Central memory CD8-positive, alpha-beta T cell (primary cell): ENCODE measurements around the gene SLC39A1.

Experiments used
- ATAC-seq: fragments of 150-1000 bp; cut with Tn5 transposase; replicated peaks from 2 replicates; pipeline ENCODE4 v1.10.0; 2022; ENCODE audit warnings: mild to moderate bottlenecking, moderate FRiP score, moderate number of reproducible peaks; ENCODE audit not compliant: poor library complexity, severe bottlenecking; ENCODE audit errors: extremely low read depth
- DNase-seq, 2 donors: peaks; one replicate each; pipeline ENCODE4 v3.0.0; 2021; ENCODE audit warnings: low spot score in 2 of 2
- H3K27ac Mint-ChIP-seq: one replicate; pipeline ENCODE4 v1.8.0; 2022; ENCODE audit warnings: low read depth, mild to moderate bottlenecking, moderate library complexity, mixed read lengths
- H3K27me3 Mint-ChIP-seq: one replicate; pipeline ENCODE4 v1.8.0; 2022; ENCODE audit warnings: mixed read lengths
- H3K36me3 Mint-ChIP-seq: one replicate; pipeline ENCODE4 v1.8.0; 2022; ENCODE audit warnings: mild to moderate bottlenecking, moderate library complexity, mixed read lengths; ENCODE audit not compliant: insufficient read depth
- H3K4me1 Mint-ChIP-seq: one replicate; pipeline ENCODE4 v1.8.0; 2022; ENCODE audit warnings: mixed read lengths
- H3K4me3 Mint-ChIP-seq: one replicate; pipeline ENCODE4 v1.8.0; 2022; ENCODE audit warnings: mild to moderate bottlenecking, moderate library complexity, mixed read lengths
- H3K9me3 Mint-ChIP-seq: one replicate; pipeline ENCODE4 v1.8.0; 2022; ENCODE audit warnings: mixed read lengths

Gene SLC39A1

GRCh38 chr1:153956997-153957715, 6.2 kb downstream of the SLC39A1 start:
- Mint-ChIP-seq H3K4me1 (peaks cover 56% of the 10 kb centered on the region), H3K4me3 (peak overlapping the region; percentile 94), H3K27me3 (no peaks in the 10 kb centered on the region), H3K9me3 (no peaks in the 10 kb centered on the region), H3K27ac (peak overlapping the region; percentile 78), H3K36me3 (peaks cover 22% of the 10 kb centered on the region)
- DNase-seq (no peak), ATAC-seq (no peak)

- Mint-ChIP-seq H3K4me1 (peaks cover 59% of the 10 kb centered on the region), H3K9me3 (no peaks in the 10 kb centered on the region), H3K4me3 (no peak overlapping the region), H3K27me3 (no peaks in the 10 kb centered on the region), H3K27ac (peak overlapping the region; percentile 83), H3K36me3 (peaks cover 36% of the 10 kb centered on the region)
- DNase-seq (no peak), ATAC-seq (no peak)
Measured at GRCh38 chr1:153954826-153955225, 8.5 kb downstream of the SLC39A1 start.

- Mint-ChIP-seq H3K36me3 (peaks cover 39% of the 10 kb centered on the region), H3K27me3 (no peaks in the 10 kb centered on the region), H3K9me3 (no peaks in the 10 kb centered on the region), H3K4me1 (peaks cover 58% of the 10 kb centered on the region), H3K4me3 (peak overlapping the region; percentile 6), H3K27ac (peak overlapping the region; percentile 83)
- DNase-seq (no peak), ATAC-seq (no peak)
Measured at GRCh38 chr1:153953859-153954365, 9.4 kb downstream of the SLC39A1 start.

- Mint-ChIP-seq H3K4me1 (peaks cover 46% of the 10 kb centered on the region), H3K27me3 (no peaks in the 10 kb centered on the region), H3K36me3 (peaks cover 50% of the 10 kb centered on the region), H3K4me3 (no peak overlapping the region), H3K9me3 (no peaks in the 10 kb centered on the region), H3K27ac (peak overlapping the region; percentile 56)
- DNase-seq, result no peak
- ATAC-seq, result no peak
Measured at GRCh38 chr1:153951801-153952200, 11.5 kb downstream of the SLC39A1 start.

DNA sequence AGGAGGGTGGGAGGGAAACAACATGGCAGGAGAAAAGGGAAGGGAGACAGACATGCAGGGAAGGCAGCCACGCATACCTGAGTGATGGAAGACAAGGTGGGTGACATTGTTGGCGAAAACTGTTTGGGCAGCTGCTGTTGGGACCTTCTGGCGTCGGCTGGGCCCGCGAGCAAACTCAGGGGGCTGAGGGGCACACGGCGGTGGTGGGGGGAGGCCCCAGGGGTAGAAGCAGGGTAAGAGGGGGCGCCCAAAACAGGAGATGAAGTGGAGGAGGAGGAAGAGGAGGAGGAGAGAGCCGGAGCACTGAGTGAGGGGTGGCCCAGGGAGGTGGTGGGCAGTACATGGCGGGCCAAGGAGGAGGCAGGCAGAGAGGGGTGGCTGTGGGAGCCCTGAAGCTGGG, 12.2 kb downstream of the SLC39A1 start:
- peaks cover 41% of the 10 kb centered on the region for H3K4me1 Mint-ChIP-seq
- no peaks in the 10 kb centered on the region for H3K27me3 Mint-ChIP-seq

DNA sequence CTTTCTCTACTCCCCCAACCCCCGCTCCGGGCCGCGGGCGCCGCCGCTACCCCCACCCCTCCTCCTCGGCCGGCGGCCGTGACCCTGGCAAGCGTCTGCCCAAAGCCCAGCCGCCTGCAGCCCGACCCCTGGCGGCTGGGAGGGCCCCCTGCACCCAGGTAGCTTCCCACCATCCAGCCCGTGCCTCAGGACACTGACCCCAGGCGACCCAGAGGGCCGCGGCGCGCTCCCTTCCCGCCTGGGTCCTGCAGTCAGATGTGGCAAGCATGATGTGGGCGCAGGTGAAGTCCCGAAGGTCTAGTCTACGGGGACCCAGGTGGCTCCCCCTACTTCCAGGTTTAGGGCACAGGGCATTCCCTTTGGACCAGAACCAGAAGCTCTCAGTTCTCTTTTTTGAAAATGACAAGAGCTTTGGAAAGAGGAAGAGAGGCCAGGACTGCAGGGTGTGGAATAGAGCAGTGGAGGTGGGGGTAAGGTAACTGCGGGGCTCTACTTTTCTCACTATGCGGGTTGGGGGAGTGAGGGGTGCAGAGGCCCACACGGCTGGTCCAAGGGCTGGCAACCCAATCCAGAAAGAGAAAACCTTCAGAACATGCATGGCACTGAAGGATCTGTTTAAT, 16.6 kb downstream of the SLC39A1 start, which contains the start of gene DENND4B:
DENND4B (minus strand) TSS at position 97 of the 620 bp plus-strand sequence. CDS start 2,344 bp downstream, outside the sequence.
- DNase-seq, result peak; percentile 46 to 48
- Mint-ChIP-seq H3K9me3 (no peaks in the 10 kb centered on the region), H3K27me3 (no peaks in the 10 kb centered on the region), H3K4me3 (peak within 1 kb of the TSS; percentile 81), H3K27ac (peak within 1 kb of the TSS; percentile 95), H3K36me3 (peaks cover 57% of the 10 kb centered on the region), H3K4me1 (peaks cover 56% of the 10 kb centered on the region)
- peak; percentile 44 for ATAC-seq

More for the DNA sequence above, 12.2 kb downstream of the SLC39A1 start:
- Mint-ChIP-seq H3K27ac (no peak overlapping the region), H3K36me3 (peaks cover 53% of the 10 kb centered on the region), H3K9me3 (no peaks in the 10 kb centered on the region), H3K4me3 (no peak overlapping the region)
- ATAC-seq (no peak), DNase-seq (no peak)

DNA sequence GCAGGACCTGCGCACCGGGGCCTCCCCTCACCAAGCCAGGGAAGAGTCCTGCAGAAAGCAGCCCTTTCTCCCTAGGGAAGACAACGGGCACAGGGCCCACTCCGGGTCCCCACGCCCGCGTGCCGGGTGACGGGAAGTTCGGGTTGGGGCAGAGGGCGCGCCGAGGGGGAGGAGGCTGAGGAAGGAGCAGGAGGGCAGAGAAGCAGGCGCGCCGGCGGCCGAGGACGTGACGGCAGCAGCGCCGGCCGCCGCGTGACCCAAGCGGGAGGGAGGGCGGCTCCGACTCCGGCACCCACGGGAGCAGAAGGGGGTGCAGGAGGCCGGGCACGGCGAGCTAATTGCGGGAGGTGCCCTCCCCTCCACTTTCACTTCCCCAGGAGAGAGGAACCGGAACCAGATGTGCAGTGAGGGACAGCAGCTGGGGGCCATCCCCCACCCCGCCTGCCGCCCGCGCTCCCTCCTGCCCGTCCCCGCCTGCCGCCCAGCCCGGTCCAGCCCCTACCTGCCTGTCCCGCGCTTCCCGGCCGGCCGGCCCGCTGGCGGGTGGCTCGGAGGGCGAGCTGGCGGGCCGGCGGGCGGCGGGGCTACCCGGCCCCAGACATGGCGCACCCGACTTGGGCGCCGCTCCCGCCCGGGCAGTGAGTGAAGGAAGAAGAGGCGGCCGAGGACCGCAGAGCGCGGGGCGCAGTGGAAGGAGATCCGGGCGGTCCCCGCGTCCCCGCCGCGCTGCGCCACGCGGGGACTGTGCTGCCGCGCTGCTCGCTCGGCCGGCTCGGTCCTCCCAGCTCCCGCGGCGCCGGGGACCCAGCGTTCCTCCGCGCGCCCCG, 17.3 kb downstream of the SLC39A1 start:
- H3K36me3 Mint-ChIP-seq, result peaks cover 56% of the 10 kb centered on the region
- no peaks in the 10 kb centered on the region for H3K9me3 Mint-ChIP-seq
- H3K4me1 Mint-ChIP-seq, result peaks cover 54% of the 10 kb centered on the region
- no peaks in the 10 kb centered on the region for H3K27me3 Mint-ChIP-seq
- peak overlapping the region; percentile 95 for H3K27ac Mint-ChIP-seq
- DNase-seq (peak; percentile 57 to 70), ATAC-seq (peak; percentile 62)
- H3K4me3 Mint-ChIP-seq, result peak overlapping the region; percentile 81

- Mint-ChIP-seq H3K36me3 (peaks cover 54% of the 10 kb centered on the region), H3K9me3 (no peaks in the 10 kb centered on the region), H3K4me1 (peaks cover 53% of the 10 kb centered on the region), H3K4me3 (peak overlapping the region; percentile 81), H3K27ac (peak overlapping the region; percentile 95), H3K27me3 (no peaks in the 10 kb centered on the region)
- ATAC-seq (peak; percentile 86), DNase-seq (peak; percentile 64 to 83)
Measured at GRCh38 chr1:153945131-153945794, 18.1 kb downstream of the SLC39A1 start.

DNA sequence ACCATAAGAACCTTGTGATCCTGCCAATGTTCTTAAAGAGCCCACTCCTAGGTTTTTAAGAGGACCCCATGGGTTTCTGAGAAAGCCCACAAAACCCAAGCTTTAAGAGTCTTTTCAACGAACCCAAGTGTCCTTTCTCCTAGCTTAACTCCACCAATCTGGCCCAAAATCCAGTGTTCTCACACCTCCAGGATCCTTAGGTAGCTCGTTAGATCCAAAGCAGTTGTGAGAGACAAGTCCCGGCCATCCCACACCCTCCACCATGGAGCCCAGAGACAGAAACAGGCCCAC, 18.6 kb downstream of the SLC39A1 start:
- DNase-seq, result no peak
- peaks cover 54% of the 10 kb centered on the region for H3K36me3 Mint-ChIP-seq
- no peak for ATAC-seq
- peaks cover 54% of the 10 kb centered on the region for H3K4me1 Mint-ChIP-seq
- peak overlapping the region; percentile 95 for H3K27ac Mint-ChIP-seq
- no peaks in the 10 kb centered on the region for H3K9me3 Mint-ChIP-seq
- no peaks in the 10 kb centered on the region for H3K27me3 Mint-ChIP-seq
- peak overlapping the region; percentile 81 for H3K4me3 Mint-ChIP-seq

DNA sequence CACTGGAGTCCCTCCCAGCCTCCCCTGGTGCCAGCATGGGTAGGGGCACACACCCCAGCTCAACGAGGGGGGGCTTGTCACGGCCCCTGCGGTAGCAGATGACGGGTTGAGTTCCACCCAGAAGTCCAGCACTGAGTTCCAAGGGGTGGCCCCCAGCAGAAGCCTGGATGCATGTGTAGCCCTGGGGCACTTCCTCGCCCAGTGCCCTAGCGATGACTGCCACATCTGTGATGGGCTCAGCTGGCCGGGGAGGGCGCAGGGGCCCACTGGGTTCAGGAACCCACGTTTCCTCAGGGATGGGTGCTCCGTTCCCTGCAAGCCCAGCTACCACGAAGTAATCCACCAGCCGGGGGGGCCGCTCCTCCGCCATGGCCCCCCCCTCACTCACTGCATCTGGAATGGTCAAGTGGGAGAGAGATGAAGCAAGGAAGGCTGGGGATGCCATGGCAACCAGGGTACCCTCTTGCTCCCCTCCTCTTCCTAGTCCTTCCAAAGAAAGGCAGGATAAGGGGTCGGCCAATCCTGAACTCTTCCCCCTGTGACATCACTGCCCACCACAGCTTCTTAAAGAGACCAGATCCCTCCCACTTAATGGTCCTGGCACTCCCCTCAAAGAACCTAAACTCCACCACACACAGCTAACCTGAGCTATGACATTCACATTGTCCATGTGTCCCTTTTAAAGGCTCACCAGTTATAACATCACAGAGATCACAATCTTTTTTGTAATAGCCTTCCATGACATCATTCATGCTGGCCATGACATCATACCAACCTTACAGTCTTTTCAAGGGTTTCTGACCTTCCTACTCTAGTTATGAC, 19.1 kb downstream of the SLC39A1 start:
- H3K4me3 Mint-ChIP-seq, result peak overlapping the region; percentile 81
- H3K4me1 Mint-ChIP-seq, result peaks cover 54% of the 10 kb centered on the region
- H3K27me3 Mint-ChIP-seq, result no peaks in the 10 kb centered on the region
- ATAC-seq (no peak), DNase-seq (no peak)
- peaks cover 59% of the 10 kb centered on the region for H3K36me3 Mint-ChIP-seq
- no peaks in the 10 kb centered on the region for H3K9me3 Mint-ChIP-seq
- H3K27ac Mint-ChIP-seq, result peak overlapping the region; percentile 95

DNA sequence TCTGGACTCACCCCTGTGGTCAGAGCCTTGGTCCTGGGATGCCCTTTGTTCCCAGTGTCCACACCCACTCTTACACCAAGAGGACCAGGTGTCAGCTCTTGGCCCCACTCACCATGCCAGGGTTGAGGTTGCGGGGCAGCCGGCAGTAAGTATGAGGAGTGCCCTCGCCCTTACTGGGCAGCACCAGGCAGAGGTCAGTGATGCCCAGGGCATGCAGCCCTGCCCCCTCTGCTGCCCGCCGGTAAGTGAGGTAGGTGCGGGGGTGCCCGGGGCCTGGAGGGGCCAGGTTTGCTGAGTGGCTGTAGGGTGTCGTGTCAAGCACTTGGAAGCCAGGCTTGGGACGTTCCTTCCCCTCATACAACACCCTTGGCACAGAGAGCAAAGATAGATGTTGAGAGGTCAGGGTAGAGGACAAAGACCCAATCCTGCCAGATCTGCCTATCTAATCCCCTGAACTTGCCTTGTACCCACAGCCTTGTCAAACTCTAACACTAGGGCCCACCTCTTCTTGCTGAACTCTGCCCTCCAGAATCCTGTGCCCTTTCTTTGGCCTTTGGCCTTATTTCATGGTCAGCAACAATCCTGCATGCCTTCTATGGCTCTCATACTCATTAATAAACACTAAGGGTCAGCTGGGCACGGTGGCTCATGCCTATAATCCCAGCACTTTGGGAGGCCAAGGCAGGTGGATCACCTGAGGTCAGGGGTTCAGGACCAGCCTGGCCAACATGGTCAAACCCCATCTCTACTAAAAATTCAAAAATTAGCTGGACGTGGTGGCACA, 20.4 kb downstream of the SLC39A1 start:
- Mint-ChIP-seq H3K9me3 (no peaks in the 10 kb centered on the region), H3K4me3 (peak overlapping the region; percentile 16), H3K27me3 (no peaks in the 10 kb centered on the region), H3K36me3 (peaks cover 56% of the 10 kb centered on the region), H3K27ac (peak overlapping the region; percentile 72), H3K4me1 (peaks cover 54% of the 10 kb centered on the region)
- ATAC-seq (no peak), DNase-seq (no peak)
